SK-N-SH treated with all-trans-retinoic acid at 6 μM for 48 hours (cell line): ENCODE results near the gene LIME1.
A peak's percentile ranks its signal among the peaks of the same experiment; 100 is the strongest.

Experiments
- ATAC-seq: fragments of 200-7000 bp; cut with Tn5 transposase; 3 replicates; pipeline ENCODE4 v1.9.1; 2020; ENCODE audit warnings: mild to moderate bottlenecking, moderate library complexity
- ARNTL ChIP-seq: fragments of 450-650 bp; formaldehyde crosslinking; IDR thresholded peaks from 2 replicates; pipeline ENCODE4 v1.5.0; 2020; ENCODE audit warnings: low read depth, mild to moderate bottlenecking, moderate library complexity, borderline replicate concordance
- BACH2 ChIP-seq: fragments of 250-450 bp; sonication (Bioruptor Pico); IDR thresholded peaks from 2 replicates; pipeline ENCODE4 v1.9.0; 2021; ENCODE audit warnings: mild to moderate bottlenecking, borderline replicate concordance
- CREB5 ChIP-seq: fragments of 250-450 bp; sonication (Bioruptor Pico); IDR thresholded peaks from 2 replicates; pipeline ENCODE4 v1.5.1; 2020; ENCODE audit warnings: low read depth, mild to moderate bottlenecking, moderate library complexity
- CSDC2 ChIP-seq: fragments of 250-450 bp; sonication (Bioruptor Pico); IDR thresholded peaks from 2 replicates; pipeline ENCODE4 v1.5.0; 2020; ENCODE audit warnings: mild to moderate bottlenecking, moderate library complexity
- CSRNP3 ChIP-seq: fragments of 250-450 bp; sonication (Bioruptor Pico); IDR thresholded peaks from 2 replicates; pipeline ENCODE4 v1.5.1; 2021; ENCODE audit warnings: mild to moderate bottlenecking, moderate library complexity
- ESRRG ChIP-seq: fragments of 250-450 bp; sonication (Bioruptor Pico); IDR thresholded peaks from 2 replicates; pipeline ENCODE4 v1.6.1; 2021; ENCODE audit warnings: mild to moderate bottlenecking
- GLIS3 ChIP-seq: fragments of 250-450 bp; sonication (Bioruptor Pico); IDR thresholded peaks from 2 replicates; pipeline ENCODE4 v1.5.0; 2020; ENCODE audit warnings: mild to moderate bottlenecking, moderate library complexity
- ISL1 ChIP-seq: fragments of 250-450 bp; sonication (Bioruptor Pico); IDR thresholded peaks from 2 replicates; pipeline ENCODE4 v2.1.2; 2022; ENCODE audit warnings: mild to moderate bottlenecking, moderate library complexity
- OSR1 ChIP-seq: fragments of 250-450 bp; sonication (Bioruptor Pico); IDR thresholded peaks from 2 replicates; pipeline ENCODE4 v1.8.0; 2022; ENCODE audit warnings: moderate library complexity, mild to moderate bottlenecking, inconsistent platforms
- PATZ1 ChIP-seq: fragments of 250-450 bp; sonication (Bioruptor Pico); IDR thresholded peaks from 2 replicates; pipeline ENCODE4 v1.8.0; 2020; ENCODE audit warnings: mild to moderate bottlenecking, moderate library complexity, borderline replicate concordance
- POU6F1 ChIP-seq: fragments of 250-450 bp; sonication (Bioruptor Pico); IDR thresholded peaks from 2 replicates; pipeline ENCODE4 v1.8.0; 2021; ENCODE audit warnings: low read depth, mild to moderate bottlenecking, moderate library complexity, borderline replicate concordance
- PPARA ChIP-seq: fragments of 250-450 bp; sonication (Bioruptor Pico); IDR thresholded peaks from 2 replicates; pipeline ENCODE4 v1.5.0; 2020; ENCODE audit warnings: mild to moderate bottlenecking, borderline replicate concordance
- RARB ChIP-seq: fragments of 250-450 bp; sonication (Bioruptor Pico); IDR thresholded peaks from 2 replicates; pipeline ENCODE4 v1.8.0; 2021; ENCODE audit warnings: mild to moderate bottlenecking, moderate library complexity
- SNAI2 ChIP-seq: fragments of 250-450 bp; sonication (Bioruptor Pico); IDR thresholded peaks from 2 replicates; pipeline ENCODE4 v1.5.0; 2020; ENCODE audit warnings: mild to moderate bottlenecking, moderate library complexity
- TCF4 ChIP-seq: fragments of 250-450 bp; sonication (Bioruptor Pico); IDR thresholded peaks from 2 replicates; pipeline ENCODE4 v1.8.0; 2021; ENCODE audit warnings: mild to moderate bottlenecking, moderate library complexity, borderline replicate concordance
- TOX ChIP-seq: fragments of 250-450 bp; sonication (Bioruptor Pico); IDR thresholded peaks from 2 replicates; pipeline ENCODE4 v1.8.0; 2021; ENCODE audit warnings: mild to moderate bottlenecking, moderate library complexity, borderline replicate concordance
- TSHZ2 ChIP-seq: fragments of 250-450 bp; sonication (Bioruptor Pico); IDR thresholded peaks from 2 replicates; pipeline ENCODE4 v1.5.0; 2020; ENCODE audit warnings: mild to moderate bottlenecking, moderate library complexity
- ZC3H10 ChIP-seq: fragments of 250-450 bp; sonication (Bioruptor Pico); IDR thresholded peaks from 2 replicates; pipeline ENCODE4 v1.5.1; 2021; ENCODE audit warnings: mild to moderate bottlenecking, moderate library complexity
- ZFP3 ChIP-seq: fragments of 250-450 bp; sonication (Bioruptor Pico); IDR thresholded peaks from 2 replicates; pipeline ENCODE4 v1.5.0; 2020; ENCODE audit warnings: mild to moderate bottlenecking, moderate library complexity
- ZFP30 ChIP-seq: fragments of 450-650 bp; formaldehyde crosslinking; IDR thresholded peaks from 2 replicates; pipeline ENCODE4 v1.5.0; 2022; ENCODE audit warnings: mild to moderate bottlenecking, moderate library complexity
- ZNF70 ChIP-seq: fragments of 450-650 bp; formaldehyde crosslinking; IDR thresholded peaks from 2 replicates; pipeline ENCODE4 v1.5.0; 2020; ENCODE audit warnings: mild to moderate bottlenecking, moderate library complexity
- ZNF8 ChIP-seq: fragments of 450-650 bp; formaldehyde crosslinking; IDR thresholded peaks from 2 replicates; pipeline ENCODE4 v1.5.0; 2020; ENCODE audit warnings: mild to moderate bottlenecking, moderate library complexity

LIME1 gene

GRCh38 chr20:63744574-63745423 lies 8.3 kb downstream of the LIME1 start:
- ATAC-seq, result no peak
- no peak for TF ChIP-seq SNAI2 (CRISPR knock-in tag)
- no peak for TF ChIP-seq ESRRG
- no peak for TF ChIP-seq POU6F1 (CRISPR knock-in tag)
- no peak for TF ChIP-seq TSHZ2 (CRISPR knock-in tag)
- TF ChIP-seq ISL1 (CRISPR knock-in tag), result no peak
- TF ChIP-seq TOX, result no peak
- TF ChIP-seq RARB (CRISPR knock-in tag), result no peak
- no peak for TF ChIP-seq ZFP30
- no peak for TF ChIP-seq ARNTL
- no peak for TF ChIP-seq CSDC2 (CRISPR knock-in tag)
- no peak for TF ChIP-seq PPARA (CRISPR knock-in tag)
- TF ChIP-seq CREB5 (CRISPR knock-in tag), result no peak
- TF ChIP-seq CSRNP3, result no peak
- no peak for TF ChIP-seq ZFP3 (CRISPR knock-in tag)
- TF ChIP-seq OSR1 (CRISPR knock-in tag), result no peak
- TF ChIP-seq ZC3H10 (CRISPR knock-in tag), result no peak
- no peak for TF ChIP-seq ZNF8
- no peak for TF ChIP-seq PATZ1
- TF ChIP-seq BACH2 (CRISPR knock-in tag), result no peak

- ATAC-seq, result no peak
- TF ChIP-seq RARB (CRISPR knock-in tag), result no peak
- no peak for TF ChIP-seq BACH2 (CRISPR knock-in tag)
- TF ChIP-seq CSDC2 (CRISPR knock-in tag), result no peak
- TF ChIP-seq TCF4 (CRISPR knock-in tag), result no peak
These were observed 9.0 kb downstream of the LIME1 start for GRCh38 chr20:63745424-63745805.

- peak; percentile 31 for ATAC-seq
- TF ChIP-seq TOX (no peak), RARB (CRISPR knock-in tag) (no peak), BACH2 (CRISPR knock-in tag) (no peak), ZFP30 (no peak), OSR1 (CRISPR knock-in tag) (no peak), ZNF70 (CRISPR knock-in tag) (no peak), TCF4 (CRISPR knock-in tag) (no peak), TSHZ2 (CRISPR knock-in tag) (no peak), GLIS3 (CRISPR knock-in tag) (no peak), ISL1 (CRISPR knock-in tag) (no peak), CSDC2 (CRISPR knock-in tag) (no peak), ZNF8 (no peak), POU6F1 (CRISPR knock-in tag) (no peak)
These were observed 9.7 kb downstream of the LIME1 start for GRCh38 chr20:63745961-63746731.
